GM06990 (cell line): ENCODE results near the gene RET.

ENCODE experiments used
- DNase-seq: peaks from one replicate; pipeline ENCODE4 v3.0.0-alpha.2; 2011; ENCODE audit not compliant: insufficient read length; ENCODE audit errors: extremely low read depth
- H3K27me3 ChIP-seq: replicated peaks from 2 replicates; pipeline ENCODE4 v1.6.0; 2011; ENCODE audit warnings: low read length; ENCODE audit not compliant: control insufficient read depth, insufficient read depth
- H3K36me3 ChIP-seq: 2 replicates; pipeline ENCODE4 v1.5.1; 2011; ENCODE audit warnings: low read length; ENCODE audit not compliant: control insufficient read depth, insufficient read depth
- H3K4me3 ChIP-seq: replicated peaks from 2 replicates; pipeline ENCODE4 v1.5.1; 2011; ENCODE audit warnings: low read depth, mild to moderate bottlenecking, control low read depth, low read length
- TF ChIP-seq, protein P1 (sequence below): IDR thresholded peaks from 2 replicates; pipeline ENCODE4 v1.5.1; 2011; ENCODE audit warnings: low read length, control low read depth, mild to moderate bottlenecking, inconsistent platforms; ENCODE audit not compliant: insufficient read depth, poor library complexity, severe bottlenecking

RET gene

DNA sequence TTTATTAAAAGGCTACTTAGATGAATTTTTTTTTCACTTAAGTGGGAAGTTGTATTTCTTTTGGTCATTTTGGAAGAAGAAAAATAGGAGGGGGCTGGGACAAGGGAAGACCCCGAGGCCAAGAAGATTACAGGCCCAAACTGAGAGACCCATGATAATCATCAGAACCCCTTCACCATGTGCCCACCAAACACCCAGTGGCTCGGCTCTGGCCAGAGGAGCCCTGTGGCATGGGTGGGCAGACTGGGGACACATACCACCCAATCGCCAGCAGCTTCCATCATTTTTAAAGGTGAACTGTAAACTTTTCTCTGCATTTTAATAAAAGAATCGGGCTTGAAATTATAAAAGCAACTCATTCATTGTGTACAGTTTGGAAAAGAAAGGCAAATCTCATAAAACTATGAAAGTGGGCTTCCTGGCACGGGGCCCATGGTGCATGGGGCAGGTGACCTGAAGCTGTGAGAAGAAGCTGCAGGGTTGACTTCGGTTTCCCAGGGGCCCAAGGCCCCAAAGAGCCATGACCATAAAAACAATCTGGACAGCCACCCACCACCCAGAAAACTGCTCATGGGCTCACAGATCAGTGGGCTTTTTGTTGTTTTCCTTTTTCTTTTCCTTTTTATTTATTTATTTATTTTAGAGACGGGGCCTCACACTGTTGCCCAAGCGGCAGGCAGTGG, 29.4 kb upstream of the RET start:
- no peak overlapping the region for H3K4me3 ChIP-seq
- no peaks in the 10 kb centered on the region; the same call in 1 of the 2 replicates for H3K27me3 ChIP-seq
- no peaks in the 10 kb centered on the region for H3K36me3 ChIP-seq
- DNase-seq: no peak
- TF ChIP-seq, protein P1, sequence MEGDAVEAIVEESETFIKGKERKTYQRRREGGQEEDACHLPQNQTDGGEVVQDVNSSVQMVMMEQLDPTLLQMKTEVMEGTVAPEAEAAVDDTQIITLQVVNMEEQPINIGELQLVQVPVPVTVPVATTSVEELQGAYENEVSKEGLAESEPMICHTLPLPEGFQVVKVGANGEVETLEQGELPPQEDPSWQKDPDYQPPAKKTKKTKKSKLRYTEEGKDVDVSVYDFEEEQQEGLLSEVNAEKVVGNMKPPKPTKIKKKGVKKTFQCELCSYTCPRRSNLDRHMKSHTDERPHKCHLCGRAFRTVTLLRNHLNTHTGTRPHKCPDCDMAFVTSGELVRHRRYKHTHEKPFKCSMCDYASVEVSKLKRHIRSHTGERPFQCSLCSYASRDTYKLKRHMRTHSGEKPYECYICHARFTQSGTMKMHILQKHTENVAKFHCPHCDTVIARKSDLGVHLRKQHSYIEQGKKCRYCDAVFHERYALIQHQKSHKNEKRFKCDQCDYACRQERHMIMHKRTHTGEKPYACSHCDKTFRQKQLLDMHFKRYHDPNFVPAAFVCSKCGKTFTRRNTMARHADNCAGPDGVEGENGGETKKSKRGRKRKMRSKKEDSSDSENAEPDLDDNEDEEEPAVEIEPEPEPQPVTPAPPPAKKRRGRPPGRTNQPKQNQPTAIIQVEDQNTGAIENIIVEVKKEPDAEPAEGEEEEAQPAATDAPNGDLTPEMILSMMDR: no peak

DNA sequence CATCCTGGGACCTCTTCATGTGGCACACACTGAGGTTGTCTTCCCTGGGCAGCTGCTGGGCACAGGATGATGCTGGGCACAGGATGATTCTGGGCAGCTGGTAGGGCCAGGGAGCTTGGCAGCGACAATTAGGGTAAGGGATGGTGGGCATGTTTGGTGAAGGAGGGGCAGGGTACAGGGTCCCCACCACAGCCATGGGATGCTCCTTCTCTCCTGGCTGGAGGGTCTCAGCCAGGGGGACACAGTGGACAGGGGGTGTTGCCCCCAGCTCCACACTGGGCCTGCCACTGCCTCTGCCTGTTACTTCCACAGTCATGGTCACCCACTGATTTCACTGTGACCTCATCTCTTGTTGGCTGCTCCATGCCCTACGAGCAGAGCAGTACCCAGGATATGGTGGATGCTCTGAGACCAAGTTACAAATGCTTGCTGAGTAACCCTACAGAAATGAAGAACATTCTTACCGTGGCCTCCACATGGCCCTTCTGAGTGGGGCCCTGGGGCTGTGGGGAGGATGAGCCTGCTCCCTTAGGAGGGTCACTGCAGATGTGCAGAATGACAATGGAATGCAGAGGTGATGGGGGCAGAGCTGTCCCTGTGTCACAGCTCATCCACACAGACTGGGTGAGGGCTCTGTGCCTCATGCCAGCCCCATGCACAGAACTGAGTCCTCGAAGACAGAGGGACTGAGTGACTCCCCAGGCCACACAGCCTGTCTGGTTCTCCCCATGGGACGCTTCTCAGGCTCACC, 28.4 kb upstream of the RET start:
- no peak for DNase-seq
- Histone ChIP-seq H3K36me3 (no peaks in the 10 kb centered on the region), H3K27me3 (no peaks in the 10 kb centered on the region; the same call in 1 of the 2 replicates), H3K4me3 (no peak overlapping the region)
- TF ChIP-seq, protein P1: no peak

- TF ChIP-seq, protein P1: no peak
- Histone ChIP-seq H3K4me3 (no peak overlapping the region), H3K27me3 (no peaks in the 10 kb centered on the region; the same call in 1 of the 2 replicates), H3K36me3 (no peaks in the 10 kb centered on the region)
- DNase-seq: no peak
Measured at GRCh38 chr10:43049081-43049551, 27.8 kb upstream of the RET start.

DNA sequence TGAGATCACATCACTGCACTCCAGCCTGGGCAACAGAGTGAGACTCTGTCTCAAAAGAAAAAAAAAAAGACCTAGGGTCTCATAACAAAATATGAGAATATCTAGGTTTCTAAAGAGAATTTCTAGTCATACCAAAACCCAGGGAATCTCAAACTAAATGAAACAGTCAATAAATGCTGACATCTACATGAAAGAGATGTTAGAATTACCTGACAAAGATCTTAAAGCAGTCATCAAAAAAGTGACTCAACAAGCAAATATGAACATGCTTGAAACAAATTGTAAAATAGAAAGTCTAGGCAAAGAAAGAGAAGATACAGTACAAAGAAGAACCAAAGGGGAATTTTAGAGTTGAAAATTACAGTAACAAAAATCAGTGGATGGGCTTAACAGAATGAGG, 26.9 kb upstream of the RET start:
- Histone ChIP-seq H3K36me3 (no peaks in the 10 kb centered on the region), H3K27me3 (no peaks in the 10 kb centered on the region; the same call in 1 of the 2 replicates), H3K4me3 (no peak overlapping the region)
- TF ChIP-seq, protein P1: no peak
- no peak for DNase-seq

- H3K4me3 ChIP-seq: no peak overlapping the region
- TF ChIP-seq, protein P1: no peak
- DNase-seq: no peak
- no peaks in the 10 kb centered on the region for H3K36me3 ChIP-seq
- no peaks in the 10 kb centered on the region for H3K27me3 ChIP-seq
Measured at GRCh38 chr10:43053825-43054224, 23.0 kb upstream of the RET start.
